Measurements from ENCODE around the gene RTN4IP1. TPM values are rescaled to one million over a fixed set of nuclear protein-coding genes. Genes with fewer than 3 reads are reported as not detected.

The RTN4IP1 gene
- 4.8 and 12.3 TPM in 2 replicates for total RNA-seq

GRCh38 chr6:106629103-106629858 lies at the start of gene RTN4IP1, which contains the start of gene QRSL1:
Gene RTN4IP1 (minus strand): TSS chr6:106629498. CDS start chr6:106629021, 477 bp downstream.
Gene QRSL1 (plus strand): TSS chr6:106629578. CDS start chr6:106629682, 104 bp downstream.

Other genes starting within 250 kb of the RTN4IP1 start
- gene QRSL1, start 80 bp upstream of the RTN4IP1 start, total RNA-seq = 10.9 and 11.3 TPM in 2 replicates